GM12892 (cell line): Measurements from ENCODE around the gene RNF26.

Experiments used
- POLR2A ChIP-seq: IDR thresholded peaks from 2 replicates; pipeline ENCODE4 v1.6.1; 2011; ENCODE audit warnings: low read depth, low read length, control low read depth
- POLR2AphosphoS5 ChIP-seq: IDR thresholded peaks from 2 replicates; pipeline ENCODE4 v1.6.1; 2011; ENCODE audit warnings: low read depth, low read length, control low read depth
- TAF1 ChIP-seq: IDR thresholded peaks from 2 replicates; pipeline ENCODE4 v1.6.1; 2011; ENCODE audit warnings: low read depth, mild to moderate bottlenecking, control low read depth, low read length, borderline replicate concordance

DNA sequence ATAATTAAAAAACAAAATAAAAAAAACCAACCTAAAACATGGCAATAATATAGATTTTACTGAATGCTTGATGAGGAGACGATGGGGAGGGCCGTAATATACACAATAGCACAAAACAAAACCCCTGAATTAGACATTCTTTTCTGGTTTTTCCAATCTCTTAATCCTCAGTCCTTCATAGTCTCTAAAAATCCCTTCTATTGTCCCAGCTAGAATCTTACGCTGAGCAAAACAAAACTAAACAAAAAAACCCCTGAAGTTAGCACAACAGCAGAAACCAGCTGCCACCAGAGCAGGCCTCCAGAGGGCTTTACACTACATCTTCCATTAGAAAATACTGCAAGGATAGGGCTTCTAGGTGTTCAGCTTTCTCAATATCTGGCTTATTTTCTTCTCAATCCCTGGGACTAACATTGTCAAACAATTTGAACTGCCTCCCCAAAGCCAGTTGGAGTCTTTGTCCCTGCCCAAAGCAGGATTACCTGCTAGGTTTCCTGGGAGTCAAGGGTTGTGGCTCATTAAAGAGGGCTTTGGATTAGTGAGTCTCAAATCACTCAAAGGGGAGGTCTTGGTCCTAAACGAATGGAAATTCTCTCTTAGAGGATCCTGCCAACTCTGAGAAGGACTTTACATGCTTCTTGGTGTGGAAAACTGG lies 2.1 kb upstream of the RNF26 start:
- TF ChIP-seq POLR2A (no peak), TAF1 (no peak), POLR2AphosphoS5 (no peak)
